BJ (cell line): Measurements from ENCODE around the gene THBS4. TPM values are rescaled to one million over a fixed set of nuclear protein-coding genes. Genes with fewer than 3 reads are reported as not detected.

Source experiments
- CTCF ChIA-PET: fragments of 350-600 bp; formaldehyde crosslinking; extraction: SDS; loops from one replicate; lab custom pipeline; 2021; ENCODE audit warnings: antibody characterized with exemption, inconsistent platforms; lab: Yijun Ruan, JAX
- POLR2A ChIA-PET: fragments of 300-600 bp; sonication (Branson Sonifier 250); formaldehyde crosslinking; extraction: SDS; loops from one replicate; lab custom pipeline; 2021; ENCODE audit warnings: antibody characterized with exemption; lab: Charles Lee
- DNase-seq: peaks from one replicate; pipeline ENCODE4 v3.0.0-alpha.2; 2011; ENCODE audit warnings: low read depth
- H3K27me3 ChIP-seq: 2 replicates; pipeline ENCODE4 v1.6.0; 2011; ENCODE audit warnings: low read length; ENCODE audit not compliant: control insufficient read depth, insufficient read depth
- H3K36me3 ChIP-seq: 2 replicates; pipeline ENCODE4 v1.5.1; 2011; ENCODE audit warnings: low read length; ENCODE audit not compliant: control insufficient read depth, insufficient read depth
- H3K4me3 ChIP-seq: 2 replicates; pipeline ENCODE4 v1.5.1; 2011; ENCODE audit warnings: low read depth, mild to moderate bottlenecking, control low read depth, low read length
- CTCF ChIP-seq: IDR thresholded peaks from 2 replicates; pipeline ENCODE4 v1.5.1; 2011; ENCODE audit warnings: low read depth, mild to moderate bottlenecking, control low read depth, inconsistent platforms, low read length, moderate library complexity; ENCODE audit not compliant: insufficient read depth
- polyA minus RNA-seq: library from RNA; depleted of rRNA, polyadenylated mRNA; stranded (reverse); fragments of >200 nt; gene quantifications from 2 replicates; pipeline ENCODE4 v1.2.3, GENCODE V29; 2011; rRNA and poly(A)+ RNA removed
- polyA plus RNA-seq: library from polyadenylated mRNA; depleted of rRNA; stranded (reverse); fragments of >200 nt; gene quantifications from 2 replicates; pipeline ENCODE4 v1.2.3, GENCODE V29; 2011; rRNA removed

Gene THBS4
- 0.23 and 0.54 TPM in 2 replicates for polyA plus RNA-seq
- polyA minus RNA-seq = 0.09 and 0.87 TPM in 2 replicates

- no peak for DNase-seq
- CTCF ChIA-PET = interaction anchor here (1.3 kb wide), 1 partner anchor 11 kb away, joined by 3 read pairs; no protein-coding TSS in a partner anchor
- Histone ChIP-seq H3K36me3 (no peaks in the 10 kb centered on the region), H3K4me3 (no peak within 1 kb of the TSS), H3K27me3 (peaks cover 19% of the 10 kb centered on the region)
- POLR2A ChIA-PET = no interaction called here
- TF ChIP-seq CTCF = no peak
Measured at GRCh38 chr5:80034962-80035821, at the start of gene THBS4. TSS of gene THBS4 (plus strand) at chr5:80035348. CDS start at chr5:80035538, 190 bp downstream.

- no peak for DNase-seq
- no peak for TF ChIP-seq CTCF
- Histone ChIP-seq H3K36me3 (peaks cover 3% of the 10 kb centered on the region), H3K27me3 (no peaks in the 10 kb centered on the region), H3K4me3 (no peak overlapping the region)
- CTCF ChIA-PET = no interaction called here
- POLR2A ChIA-PET = no interaction called here
Measured at GRCh38 chr5:79986260-79986659, 48.9 kb upstream of the THBS4 start.

- Histone ChIP-seq H3K4me3 (peak overlapping the region; percentile 98), H3K36me3 (peaks cover 3% of the 10 kb centered on the region), H3K27me3 (no peaks in the 10 kb centered on the region)
- no peak for DNase-seq
- POLR2A ChIA-PET = no interaction called here
- CTCF ChIA-PET = interaction anchor here (1.2 kb wide), 1 partner anchor 11 kb away, joined by 3 read pairs; no protein-coding TSS in a partner anchor
- TF ChIP-seq CTCF = no peak
Measured at GRCh38 chr5:79990205-79990597, 44.9 kb upstream of the THBS4 start.

GRCh38 chr5:79990598-79991507, 44.3 kb upstream of the THBS4 start, which contains the start of gene MTX3:
TSS of gene MTX3 (minus strand) at chr5:79991262. CDS start at chr5:79991238, 24 bp downstream.
- peak; percentile 31 for DNase-seq
- Histone ChIP-seq H3K27me3 (no peaks in the 10 kb centered on the region), H3K4me3 (peak within 1 kb of the TSS; percentile 98), H3K36me3 (peaks cover 3% of the 10 kb centered on the region)
- no peak for TF ChIP-seq CTCF
- POLR2A ChIA-PET = no interaction called here
- CTCF ChIA-PET = interaction anchor here (1.2 kb wide), 1 partner anchor 12 kb away, joined by 3 read pairs; no protein-coding TSS in a partner anchor
